NCI-H1048 (cell line): Measurements from ENCODE around the gene DHX58.

Experiments
- DNase-seq: peaks from one replicate; lab custom pipeline; 2025; lab: John Stamatoyannopoulos, UW

DHX58 gene

DNA sequence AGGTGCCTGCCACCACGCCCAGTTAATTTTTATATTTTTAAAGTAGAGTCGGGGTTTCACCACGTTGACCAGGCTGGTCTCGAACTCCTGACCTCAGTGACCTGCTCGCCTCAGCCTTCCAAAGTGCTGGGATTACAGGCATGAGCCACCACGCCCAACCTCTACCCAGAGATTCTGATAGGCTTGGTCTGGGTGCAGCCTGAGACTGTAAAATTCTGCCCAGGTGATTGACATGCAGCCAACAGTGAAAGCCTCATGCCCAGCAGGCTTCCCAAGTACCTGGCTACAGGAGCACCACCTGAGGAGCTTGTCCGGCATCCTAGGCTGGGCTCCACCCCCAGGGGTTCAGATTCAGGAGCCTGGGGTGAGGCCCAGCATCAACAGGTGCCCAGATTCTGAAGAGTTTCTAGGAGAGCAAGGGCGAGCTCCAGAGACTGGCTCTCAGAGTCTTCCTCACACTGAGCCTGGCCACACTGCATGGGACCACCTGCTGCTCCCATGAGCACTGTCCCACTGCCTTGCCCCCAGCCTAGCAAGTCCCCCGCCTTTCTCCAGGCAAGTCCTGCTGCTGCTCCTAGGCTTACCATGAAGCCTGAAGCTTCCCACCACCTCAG, 30.9 kb downstream of the DHX58 start:
- no peak for DNase-seq

DNA sequence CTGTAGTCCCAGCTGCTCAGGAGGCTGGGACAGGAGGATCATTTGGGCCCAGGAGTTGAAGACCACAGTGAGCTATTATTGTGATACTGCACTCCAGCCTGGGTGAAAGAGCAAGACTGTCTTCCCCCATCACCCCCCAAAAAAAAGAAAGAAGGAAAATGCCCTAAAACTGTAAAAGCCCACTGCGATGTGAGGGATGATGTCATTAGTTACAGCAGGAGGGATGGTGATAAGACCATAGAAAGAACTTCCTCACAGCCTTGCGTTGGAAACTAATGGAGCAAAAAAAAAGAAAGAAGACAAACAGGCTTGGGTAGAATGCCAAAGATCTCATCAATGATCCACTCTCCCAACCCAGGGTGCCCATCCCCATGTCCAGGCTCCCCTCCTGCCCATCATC, 33.0 kb downstream of the DHX58 start:
- no peak for DNase-seq

DNA sequence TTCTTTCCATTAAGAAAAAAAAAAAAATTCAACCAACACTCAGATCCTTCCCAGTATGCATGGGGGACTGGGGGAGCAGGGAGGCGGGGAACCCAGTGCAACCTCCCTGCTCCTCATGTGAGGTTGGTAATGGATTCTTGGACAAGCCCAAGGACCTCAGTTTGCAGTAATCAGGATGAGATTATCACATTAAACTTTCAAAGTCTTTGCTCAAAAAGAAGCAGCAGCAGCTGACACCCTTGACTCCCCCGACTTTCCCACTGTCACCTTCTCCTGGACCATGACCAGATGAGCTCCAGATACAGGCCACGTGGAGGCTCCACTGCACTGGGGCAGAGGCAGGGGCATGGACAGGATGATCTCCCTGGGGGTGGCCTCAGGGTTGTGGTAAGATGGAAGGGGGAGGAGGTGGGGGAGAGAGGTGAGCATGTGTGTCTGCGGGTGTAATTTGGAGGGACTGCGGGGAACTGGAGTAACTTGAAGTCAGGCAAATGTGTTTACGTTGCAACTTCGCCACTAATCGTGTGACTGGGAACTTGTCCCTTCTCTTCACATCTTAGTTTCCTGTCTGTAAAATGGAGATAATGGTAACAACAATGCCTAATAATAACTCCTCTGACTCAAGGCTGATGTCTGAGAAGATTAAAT, 34.0 kb downstream of the DHX58 start:
- DNase-seq, result no peak

DNA sequence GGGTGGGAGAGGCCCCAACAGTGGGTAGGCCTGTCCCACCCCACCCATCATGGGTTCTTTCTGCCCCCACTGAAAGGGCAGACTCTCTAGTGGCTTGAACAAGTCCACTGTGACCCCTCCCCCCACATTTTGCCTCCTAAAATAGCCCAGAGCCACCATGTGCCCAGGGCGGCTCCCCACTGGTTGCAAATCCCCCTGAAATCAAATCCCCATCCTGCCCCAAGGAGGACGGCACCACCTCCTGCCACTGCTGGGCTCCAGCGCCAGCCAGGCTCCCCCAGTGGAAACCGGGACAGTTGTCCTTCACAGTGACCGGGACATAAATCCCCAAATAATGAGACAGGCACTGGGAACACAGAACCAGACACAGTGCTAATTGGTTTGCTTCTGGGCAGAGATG, 34.8 kb downstream of the DHX58 start:
- DNase-seq, result no peak

DNA sequence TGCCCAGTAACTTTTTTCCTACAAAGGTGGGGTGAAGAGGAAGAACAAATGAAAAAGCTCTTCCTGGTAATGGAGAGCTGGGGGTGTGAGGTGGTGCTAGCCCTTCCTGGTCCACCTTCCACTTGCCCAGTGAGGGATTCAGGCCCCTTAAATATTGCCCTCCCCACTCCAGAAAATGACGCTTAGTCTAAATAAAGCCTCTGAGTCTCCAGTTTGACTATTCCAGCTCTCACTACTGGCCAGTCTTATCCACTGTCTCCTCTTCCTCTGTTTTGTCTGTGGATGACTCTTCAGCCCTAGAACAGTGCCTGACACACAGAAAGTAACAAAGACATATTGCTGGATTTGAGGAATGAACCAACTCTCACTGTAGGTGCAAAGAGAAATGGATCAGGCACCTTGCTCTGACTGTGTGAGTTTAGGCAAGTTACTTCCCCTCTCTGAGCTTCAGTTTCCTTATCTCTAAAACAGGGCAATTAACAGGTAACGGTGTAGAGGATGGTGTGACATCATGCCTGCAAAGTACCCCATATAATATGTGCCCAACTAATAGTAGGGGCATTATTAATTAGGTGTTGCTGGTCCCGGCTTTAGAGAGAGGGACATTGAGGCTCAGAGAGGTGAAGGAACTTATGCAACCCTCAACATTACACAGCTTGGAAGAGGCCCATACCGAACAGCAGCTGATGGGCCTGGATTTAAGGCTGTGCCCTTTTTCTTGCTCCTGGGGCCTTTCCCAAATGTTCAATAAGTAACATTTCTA, 35.5 kb downstream of the DHX58 start:
- DNase-seq, result no peak

DNA sequence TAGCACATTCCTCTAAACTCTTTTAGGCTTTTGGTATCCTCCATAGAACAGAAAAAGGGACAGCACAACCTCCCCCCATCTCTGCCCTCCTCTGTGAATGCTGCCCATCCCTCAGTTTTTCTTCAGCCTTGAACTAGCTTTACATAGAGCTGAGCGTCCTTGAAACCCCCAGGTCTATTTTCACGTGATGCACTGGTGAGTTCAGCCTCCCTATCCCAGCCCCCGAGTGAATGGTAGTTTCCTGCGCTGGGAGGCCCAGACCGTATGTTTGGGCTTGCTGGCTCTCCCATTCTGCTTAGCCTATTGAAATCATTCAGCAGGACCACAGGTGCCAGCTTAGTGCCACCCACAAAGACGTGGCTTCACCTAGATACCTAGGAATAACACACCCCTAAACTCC, 36.7 kb downstream of the DHX58 start:
- DNase-seq, result no peak

DNA sequence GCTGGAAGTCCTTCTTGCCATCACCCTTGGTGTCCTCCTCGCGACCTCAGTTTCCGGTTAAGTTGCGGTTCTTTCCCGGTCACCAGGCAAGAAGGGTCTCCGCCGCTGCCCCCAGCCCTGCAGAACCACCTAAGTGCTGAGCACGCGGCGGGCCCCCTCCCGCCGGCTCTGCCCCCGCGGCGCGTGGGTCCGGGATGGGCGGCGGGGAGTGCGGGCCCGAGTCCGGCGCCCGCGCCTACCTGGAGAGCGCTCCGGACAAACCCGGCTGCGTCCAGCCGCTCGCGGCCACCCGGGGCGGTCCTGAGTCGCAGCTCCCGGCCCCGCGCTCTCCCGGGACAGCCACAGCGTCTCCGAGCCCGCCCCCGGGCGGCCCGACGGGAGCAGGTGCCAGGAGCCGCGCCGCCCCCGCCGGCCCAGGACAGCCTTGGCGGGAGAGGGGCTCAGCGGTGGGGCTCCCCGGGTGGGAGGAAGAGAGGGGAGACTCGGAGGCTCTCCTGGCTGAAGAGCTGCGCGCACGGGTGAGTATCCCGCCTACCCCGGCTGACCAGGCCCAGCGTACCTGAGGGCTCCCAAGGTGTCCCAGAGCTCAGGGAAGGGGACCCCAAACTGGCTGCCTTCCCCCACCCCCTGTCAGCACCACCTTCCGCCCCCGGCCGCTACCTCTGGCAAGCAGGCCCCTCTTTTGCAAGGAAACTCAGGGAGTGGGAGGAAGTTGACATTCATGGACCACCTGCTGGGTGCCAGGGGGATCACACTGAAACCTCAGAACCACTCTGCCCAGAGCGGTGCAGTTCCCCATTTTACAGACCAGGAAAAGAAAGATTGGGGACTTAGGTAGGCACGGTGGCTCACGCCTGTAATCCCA, 40.0 kb downstream of the DHX58 start:
- no peak for DNase-seq

DNA sequence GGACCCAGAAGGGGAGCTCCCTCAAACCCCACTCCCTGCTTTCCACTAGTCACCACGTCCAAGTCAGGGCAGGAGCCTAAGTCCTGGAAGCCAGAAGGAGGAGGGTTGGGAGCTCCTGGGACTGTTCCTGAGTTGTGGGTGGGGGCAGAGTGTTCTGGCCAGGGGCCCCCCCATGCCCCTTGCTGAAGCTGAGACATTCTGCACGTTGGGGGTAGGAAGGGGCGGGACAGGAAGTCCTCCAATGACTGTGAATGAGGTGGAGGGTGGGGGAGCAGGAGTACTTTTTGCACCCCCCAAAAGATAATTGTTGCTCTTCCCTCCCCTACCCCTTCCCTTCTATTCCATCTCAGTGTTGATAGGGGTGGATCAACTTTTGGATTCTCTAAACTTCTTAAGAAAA, 40.7 kb downstream of the DHX58 start:
- no peak for DNase-seq

DNA sequence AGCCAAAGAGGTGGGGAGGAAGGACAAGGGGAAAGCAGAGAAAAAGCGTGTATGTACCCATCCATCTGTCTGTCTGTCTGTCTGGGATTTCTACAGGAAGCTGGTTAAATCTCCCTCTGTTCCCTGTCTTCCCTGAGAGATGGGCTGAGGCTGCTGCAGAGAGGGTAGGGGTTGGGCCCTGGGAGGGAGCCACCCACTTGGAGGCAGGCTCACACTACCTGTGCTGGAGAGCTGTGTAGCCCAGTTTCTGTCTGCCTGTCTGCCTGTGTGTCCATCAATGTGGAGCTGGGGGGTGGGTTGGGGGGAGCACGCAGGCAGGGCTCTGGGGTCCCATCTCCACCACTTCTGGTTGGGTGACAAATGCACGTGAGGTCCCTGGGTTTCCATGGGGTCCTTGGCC, 43.5 kb downstream of the DHX58 start:
- DNase-seq, result no peak

DNA sequence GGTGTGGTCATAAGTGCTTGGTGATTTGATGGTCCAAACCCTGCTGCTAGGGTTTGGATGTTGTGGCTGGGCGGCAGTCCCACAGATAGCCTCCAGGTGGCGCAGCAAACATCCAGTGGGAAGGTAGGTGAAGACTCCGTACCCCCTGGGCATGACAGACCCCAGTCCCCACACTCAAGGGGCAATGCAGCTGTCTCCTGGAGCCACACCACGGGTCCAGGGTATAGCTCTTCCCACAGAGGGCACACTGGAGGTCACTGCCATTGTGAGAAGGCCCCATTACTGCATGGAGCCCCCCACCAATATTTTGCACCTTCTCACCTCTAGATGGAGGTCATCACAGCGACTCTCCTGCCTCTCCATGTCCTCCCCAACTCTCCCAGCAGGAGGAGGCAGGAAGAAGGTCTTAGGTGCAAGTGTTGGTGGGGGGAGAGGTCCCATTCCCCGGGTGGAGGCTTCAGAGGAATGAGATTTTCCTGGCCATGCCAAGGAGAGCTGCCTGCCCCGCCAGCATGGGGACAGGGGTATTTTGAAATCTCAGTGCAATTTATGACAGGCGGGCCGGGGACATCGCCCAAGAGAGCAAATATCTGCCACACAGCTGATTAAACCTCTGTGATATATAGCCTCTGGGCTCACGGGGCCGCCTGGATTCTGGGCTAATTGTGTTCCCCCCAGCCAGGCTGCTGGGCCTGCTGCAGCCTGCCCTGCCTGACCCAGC, 45.0 kb downstream of the DHX58 start:
- no peak for DNase-seq

DNA sequence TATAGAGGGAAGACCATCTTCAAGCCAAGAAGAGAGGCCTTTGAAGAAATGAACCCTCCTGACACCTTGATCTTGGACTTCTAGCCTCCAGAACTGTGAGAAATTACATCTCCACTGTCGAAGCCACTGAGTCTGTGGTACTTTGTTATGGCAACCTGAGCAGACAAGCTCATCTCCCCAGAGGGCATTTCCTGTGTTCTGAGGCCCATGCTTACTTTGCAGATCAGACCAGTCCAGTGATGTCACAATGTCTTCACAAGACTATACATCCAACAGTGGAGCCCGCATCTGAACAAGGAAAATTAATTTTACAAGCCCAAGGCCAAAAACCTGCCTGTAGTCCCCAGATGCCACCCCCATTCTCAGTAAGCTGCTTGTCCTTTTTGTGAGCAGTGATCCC, 47.3 kb downstream of the DHX58 start:
- DNase-seq, result no peak

DNA sequence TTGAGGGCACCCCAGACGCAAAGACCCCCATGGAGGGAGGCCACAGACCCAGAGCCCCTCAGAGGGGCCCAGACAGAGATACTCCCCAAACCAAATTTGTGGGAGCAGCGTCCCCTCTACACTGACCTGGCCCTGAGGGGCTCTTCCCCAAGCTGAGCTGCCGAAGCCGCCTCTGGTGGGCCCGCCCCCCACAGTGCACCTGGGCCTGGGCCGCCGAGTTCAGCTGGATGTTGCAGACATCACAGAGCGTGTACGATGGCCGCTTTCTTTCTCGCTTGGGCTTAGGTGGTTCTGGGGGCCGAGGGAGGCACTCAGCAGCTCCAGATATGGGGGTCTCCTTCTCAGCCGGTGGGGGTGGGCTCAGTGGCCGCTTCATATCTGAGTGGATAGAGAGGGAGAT, 49.8 kb downstream of the DHX58 start:
- DNase-seq, result no peak

DNA sequence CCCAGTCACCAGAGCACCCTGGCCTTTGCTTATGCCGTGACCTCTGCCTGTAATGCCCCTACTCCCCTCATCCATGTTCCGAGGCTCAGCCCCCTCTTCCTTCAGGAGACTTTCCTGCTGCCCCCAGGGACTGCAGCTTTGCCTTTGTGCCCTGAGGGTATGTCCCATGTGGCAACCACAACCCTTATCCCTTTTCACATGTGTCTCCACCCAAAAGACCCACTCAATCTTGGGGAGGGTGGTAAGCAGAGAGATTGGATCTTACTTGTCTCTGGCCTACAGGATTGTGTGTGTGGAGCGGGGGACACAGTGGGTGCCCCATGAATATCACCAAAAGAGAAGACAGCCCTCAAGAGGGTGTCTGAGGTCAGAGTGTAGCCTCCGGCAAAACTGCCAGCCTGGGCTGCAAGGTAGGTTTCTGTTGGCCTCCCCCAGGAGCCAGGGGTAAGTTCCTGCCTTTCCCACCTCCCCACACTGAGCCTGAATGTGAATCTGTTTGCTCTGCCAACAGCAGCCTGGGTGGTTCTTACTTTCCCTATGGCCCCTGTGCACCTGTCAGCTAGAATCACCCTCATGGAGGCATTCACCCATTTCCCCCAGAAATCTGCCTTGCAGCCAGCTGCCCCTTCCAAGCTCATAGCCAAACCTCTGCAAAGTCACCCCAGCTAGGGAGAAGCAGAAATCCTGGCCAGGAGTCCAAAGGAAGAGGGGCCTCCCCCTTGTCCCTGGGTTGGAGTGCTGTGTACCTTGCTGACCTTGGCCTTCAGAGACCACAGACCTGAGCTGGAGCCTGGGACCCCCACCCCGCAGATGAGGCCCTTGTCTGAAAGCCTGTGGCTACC, 50.6 kb downstream of the DHX58 start:
- DNase-seq, result no peak

DNA sequence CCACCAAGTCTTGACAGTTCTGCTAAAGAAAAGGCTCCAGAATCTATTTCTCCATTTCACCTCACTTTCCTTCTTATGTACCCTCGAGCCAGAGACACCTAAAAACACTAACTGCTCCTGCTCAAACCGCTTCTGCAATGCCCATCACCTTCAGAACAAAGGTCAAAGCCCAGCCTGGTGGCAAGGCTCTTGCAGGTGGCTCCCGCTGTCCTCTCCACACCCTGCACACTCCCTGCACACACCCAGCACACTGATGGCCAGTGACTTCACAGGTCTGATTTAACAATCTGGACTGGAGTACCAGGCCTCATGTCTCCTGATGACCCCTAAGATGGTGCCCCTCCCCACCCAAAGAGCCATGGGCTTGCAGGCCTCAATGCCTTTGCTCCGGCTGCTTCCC, 52.3 kb downstream of the DHX58 start:
- no peak for DNase-seq

DNA sequence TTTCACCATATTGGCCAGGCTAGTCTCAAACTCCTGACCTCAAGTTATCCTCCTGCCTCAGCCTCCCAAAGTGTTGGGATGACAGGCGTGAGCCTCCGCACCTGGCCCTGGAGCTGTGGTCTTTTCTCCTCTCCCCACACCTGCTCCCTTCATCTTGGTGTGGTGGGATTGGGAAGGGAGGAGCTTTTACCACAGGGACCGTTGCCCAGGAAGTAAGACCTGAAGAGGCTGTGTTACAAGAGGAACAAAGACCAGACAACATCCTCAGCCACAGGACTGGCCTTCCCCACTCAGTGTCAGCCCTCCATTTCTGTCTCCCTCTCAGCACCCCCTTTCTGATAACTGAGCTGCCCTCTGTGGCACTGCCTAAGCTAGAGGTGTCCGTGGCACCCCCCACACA, 52.7 kb downstream of the DHX58 start:
- no peak for DNase-seq

DNA sequence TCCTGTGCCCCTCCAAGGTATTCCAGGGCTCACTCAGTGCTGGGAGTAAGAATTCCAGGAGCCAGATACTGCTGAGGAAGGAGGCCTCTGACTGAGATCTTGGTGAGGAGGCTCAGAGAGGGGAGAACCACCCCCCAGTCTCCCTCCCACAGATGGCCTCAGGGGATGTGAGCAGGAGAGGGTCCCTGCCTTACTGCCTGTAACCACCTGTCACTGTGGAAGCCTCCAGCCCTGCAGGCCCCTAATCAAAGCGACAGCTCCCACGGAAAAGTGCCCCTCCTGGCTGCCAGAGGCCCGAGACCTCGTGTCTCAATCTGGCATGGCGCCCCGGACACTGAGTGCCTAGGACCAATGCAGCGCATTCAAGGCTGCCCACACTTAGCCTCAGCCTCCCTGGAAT, 54.5 kb downstream of the DHX58 start:
- DNase-seq, result no peak

DNA sequence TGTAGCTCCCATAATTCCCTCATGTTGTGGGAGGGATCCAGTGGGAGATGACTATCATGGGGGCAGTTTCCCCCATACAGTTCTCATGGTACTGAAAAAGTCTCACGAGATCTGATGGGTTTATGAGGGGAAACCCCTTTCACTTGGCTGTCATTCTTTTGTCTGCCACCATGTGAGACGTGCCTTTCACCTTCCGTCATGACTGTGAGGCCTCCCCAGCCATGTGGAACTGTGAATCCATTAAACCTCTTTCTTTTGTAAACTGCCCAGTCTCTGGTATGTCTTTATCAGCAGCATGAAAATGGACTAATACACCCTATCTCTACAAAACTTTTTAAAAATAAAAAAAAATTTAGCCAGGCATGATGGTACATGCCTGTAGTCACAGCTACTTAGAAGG, 55.9 kb downstream of the DHX58 start:
- DNase-seq, result no peak

DNA sequence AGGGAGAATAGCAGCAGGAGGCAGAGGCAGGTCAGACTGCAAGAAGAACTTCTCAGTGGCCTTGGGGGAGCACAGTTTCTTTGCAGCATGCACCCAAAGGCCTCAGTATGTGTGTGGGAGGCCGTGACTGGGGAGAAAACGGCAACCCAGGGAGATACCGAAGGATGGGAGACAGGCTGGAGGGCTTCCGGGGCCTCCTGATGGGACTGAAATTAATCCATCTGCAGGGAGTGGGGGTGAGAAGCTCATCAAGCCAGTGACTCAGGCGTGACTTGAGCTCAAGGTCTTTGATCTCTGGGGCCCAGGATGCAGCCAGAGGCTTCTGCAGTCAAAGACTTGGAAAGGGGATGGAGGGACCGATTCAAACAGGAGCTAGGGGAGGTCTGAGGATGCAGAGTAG, 57.0 kb downstream of the DHX58 start:
- DNase-seq, result no peak

DNA sequence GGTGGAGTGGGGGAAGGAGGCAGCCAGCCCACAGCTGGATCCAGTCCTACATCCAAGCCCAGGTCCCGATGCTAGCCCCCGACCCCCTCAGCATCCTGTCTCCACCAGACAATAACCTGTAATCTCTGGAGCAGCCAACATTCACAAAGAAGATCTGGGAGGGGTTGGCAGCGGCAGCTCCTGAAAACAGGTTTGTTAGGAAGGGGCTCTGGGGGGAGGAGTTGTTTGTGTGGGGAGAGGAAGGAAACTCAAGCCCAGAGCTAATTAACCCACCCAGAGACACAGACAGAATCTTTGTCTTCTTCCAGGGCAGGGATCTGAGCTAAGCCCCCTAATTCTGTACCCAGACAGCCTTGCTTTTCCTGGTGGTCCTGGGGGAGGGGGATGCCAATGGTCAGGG, 57.5 kb downstream of the DHX58 start:
- DNase-seq, result no peak

DNA sequence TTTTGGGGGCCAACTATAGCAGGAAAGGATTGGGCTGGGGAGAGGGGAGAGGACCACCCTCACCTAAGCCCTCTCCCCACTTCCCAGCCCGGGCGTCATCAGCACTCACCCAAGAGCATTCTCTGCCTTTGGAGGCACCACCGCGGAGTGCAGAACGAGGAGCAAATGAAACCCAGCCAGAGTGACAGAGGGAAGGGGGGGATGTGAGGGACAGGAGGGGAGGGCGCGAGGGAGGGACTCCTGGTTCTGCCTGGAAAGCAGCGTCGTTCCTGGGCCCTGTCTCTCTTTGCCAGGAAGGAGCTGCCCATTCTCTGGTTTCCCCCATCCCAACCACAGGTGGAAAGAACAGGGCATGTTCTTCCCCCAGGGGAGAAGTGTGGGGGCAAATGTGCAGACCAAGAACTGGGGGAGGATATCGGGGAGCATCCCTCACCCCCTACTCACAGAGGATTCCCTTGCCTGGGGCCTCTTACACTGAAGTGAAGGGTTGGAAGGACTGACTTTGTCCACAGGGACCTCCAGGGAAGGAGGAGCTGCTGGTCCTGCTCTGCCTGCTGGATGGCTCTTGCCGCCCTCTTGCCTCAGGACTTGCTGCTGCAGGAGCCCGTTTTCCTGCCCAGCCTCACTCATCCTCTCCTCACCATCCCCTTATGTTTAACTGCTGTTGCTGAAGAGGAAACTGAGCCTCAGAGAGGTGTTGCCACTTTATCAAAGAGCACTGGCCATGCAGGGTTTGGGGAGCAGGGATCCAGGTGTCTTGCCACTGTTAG, 58.6 kb downstream of the DHX58 start:
- no peak for DNase-seq
